ENCODE measurements around the gene TTLL10.

The TTLL10 gene

GRCh38 chr1:1208713-1209433 lies 35.2 kb downstream of the TTLL10 start:
- DNase-seq = no peak

GRCh38 chr1:1210726-1211540 lies 37.3 kb downstream of the TTLL10 start:
- DNase-seq = no peak

- no peak for DNase-seq
These were observed 38.1 kb downstream of the TTLL10 start for GRCh38 chr1:1211541-1212441.

GRCh38 chr1:1212780-1213344 lies 39.2 kb downstream of the TTLL10 start:
- no peak for DNase-seq

- no peak for DNase-seq
These were observed 39.9 kb downstream of the TTLL10 start, which contains the start of gene TNFRSF4 for GRCh38 chr1:1213345-1214265. Gene TNFRSF4 (minus strand): TSS chr1:1214153. CDS start chr1:1214127, 26 bp downstream.

- DNase-seq = no peak
These were observed 41.5 kb downstream of the TTLL10 start for GRCh38 chr1:1215080-1215676.

- DNase-seq = no peak
These were observed 42.4 kb downstream of the TTLL10 start for GRCh38 chr1:1215881-1216605.

- no peak for DNase-seq
These were observed 43.3 kb downstream of the TTLL10 start for GRCh38 chr1:1216770-1217620.

GRCh38 chr1:1217621-1218523 lies 44.2 kb downstream of the TTLL10 start:
- DNase-seq = no peak

GRCh38 chr1:1218524-1219200 lies 45.0 kb downstream of the TTLL10 start:
- no peak for DNase-seq

- DNase-seq = no peak
These were observed 45.7 kb downstream of the TTLL10 start for GRCh38 chr1:1219341-1219740.

GRCh38 chr1:1220197-1220596 lies 46.5 kb downstream of the TTLL10 start:
- no peak for DNase-seq

GRCh38 chr1:1221887-1222574 lies 48.4 kb downstream of the TTLL10 start:
- DNase-seq = no peak

GRCh38 chr1:1222575-1223225 lies 49.0 kb downstream of the TTLL10 start:
- DNase-seq = no peak

- no peak for DNase-seq
These were observed 49.6 kb downstream of the TTLL10 start for GRCh38 chr1:1223321-1223720.

- DNase-seq = no peak
These were observed 50.2 kb downstream of the TTLL10 start for GRCh38 chr1:1223891-1224290.
